Thyroid gland (tissue), 4 donors: ENCODE measurements around the gene LSP1.

ENCODE experiments used
- CTCF ChIP-seq, 6 experiments: fragments of 200-600 bp in 3 of 6; fragments of 450-650 bp in 3 of 6; sonication (generic) in 3 of 6; IDR thresholded peaks; one replicate each; pipeline ENCODE4 v1.5.1; 2016 to 2019; ENCODE audit warnings: antibody characterized with exemption in 6 of 6, mild to moderate bottlenecking in 2 of 6, inconsistent platforms in 1 of 6, moderate library complexity in 1 of 6
- POLR2A ChIP-seq, 2 donors: fragments of 450-650 bp; IDR thresholded peaks; one replicate each; pipeline ENCODE4 v1.6.1; 2017; ENCODE audit warnings: antibody characterized with exemption in 2 of 2, mild to moderate bottlenecking in 2 of 2, moderate library complexity in 1 of 2

- no peak for TF ChIP-seq POLR2A (IDR thresholded peaks at IDR 0.05)
- no peak for TF ChIP-seq CTCF (IDR thresholded peaks at IDR 0.05)
These were observed 6.1 kb downstream of the LSP1 start for GRCh38 chr11:1859004-1859403.
